Calu3 (cell line): ENCODE data around the gene SEPTIN5. TPM values are rescaled to one million over a fixed set of nuclear protein-coding genes. Genes with fewer than 3 reads are reported as not detected.

Experiments used
- BruUV-seq: library from RNA; stranded (reverse); fragments of 400-500 nt; replicated peaks from 2 replicates; lab custom pipeline; 2021; lab: Mats Ljungman, UMichigan
- CTCF ChIA-PET: fragments of 300-600 bp; sonication (Branson Sonifier 250); formaldehyde crosslinking; loops from one replicate; lab custom pipeline; 2022; ENCODE audit warnings: antibody characterized with exemption; lab: Charles Lee
- DNase-seq: peaks from one replicate; pipeline ENCODE4 v3.0.0; 2022
- H3K27ac Mint-ChIP-seq: one replicate; pipeline ENCODE4 v1.8.0; 2022; ENCODE audit warnings: mixed read lengths; ENCODE audit not compliant: unreplicated experiment
- H3K27me3 Mint-ChIP-seq: one replicate; pipeline ENCODE4 v1.8.0; 2022; ENCODE audit warnings: mixed read lengths; ENCODE audit not compliant: unreplicated experiment
- H3K36me3 Mint-ChIP-seq: one replicate; pipeline ENCODE4 v1.8.0; 2022; ENCODE audit warnings: mild to moderate bottlenecking, moderate library complexity, mixed read lengths; ENCODE audit not compliant: insufficient read depth, unreplicated experiment
- H3K4me1 Mint-ChIP-seq: one replicate; pipeline ENCODE4 v1.8.0; 2022; ENCODE audit warnings: mild to moderate bottlenecking, low read depth, mixed read lengths; ENCODE audit not compliant: unreplicated experiment
- H3K4me3 Mint-ChIP-seq: one replicate; pipeline ENCODE4 v1.8.0; 2022; ENCODE audit warnings: mild to moderate bottlenecking, low read depth, moderate library complexity, mixed read lengths; ENCODE audit not compliant: unreplicated experiment
- H3K9me3 Mint-ChIP-seq: one replicate; pipeline ENCODE4 v1.8.0; 2022; ENCODE audit warnings: low read depth, mixed read lengths; ENCODE audit not compliant: unreplicated experiment
- intact Hi-C: fragments of 100-400 bp; cut with micrococcal nuclease; formaldehyde crosslinking; loops from one replicate; pipeline ENCODE4 v1.10.0; 2022; ENCODE audit not compliant: unreplicated experiment
- total RNA-seq: library from RNA; stranded (reverse); gene quantifications from 2 replicates; pipeline ENCODE4 v1.2.3, GENCODE V29; 2022
- TF ChIP-seq, protein P1 (sequence below): fragments of 200-600 bp; IDR thresholded peaks from one replicate; pipeline ENCODE4 v1.8.0; 2022; ENCODE audit warnings: antibody characterized with exemption; ENCODE audit not compliant: unreplicated experiment

Gene SEPTIN5
- total RNA-seq, 1 experiment from 2014 or later, result 3.3 TPM

- Mint-ChIP-seq H3K4me3 (peak overlapping the region; percentile 52), H3K27me3 (peaks cover 33% of the 10 kb centered on the region), H3K27ac (peak overlapping the region; percentile 39), H3K4me1 (peaks cover 26% of the 10 kb centered on the region), H3K36me3 (no peaks in the 10 kb centered on the region), H3K9me3 (no peaks in the 10 kb centered on the region)
- BruUV-seq, result no TSS peak
- CTCF ChIA-PET, result interaction anchor here (0.5 to 1.3 kb wide), 5 partner anchors 12 to 62 kb away, joined by 3 to 7 read pairs (median 4); no protein-coding TSS in a partner anchor
- TF ChIP-seq, protein P1, sequence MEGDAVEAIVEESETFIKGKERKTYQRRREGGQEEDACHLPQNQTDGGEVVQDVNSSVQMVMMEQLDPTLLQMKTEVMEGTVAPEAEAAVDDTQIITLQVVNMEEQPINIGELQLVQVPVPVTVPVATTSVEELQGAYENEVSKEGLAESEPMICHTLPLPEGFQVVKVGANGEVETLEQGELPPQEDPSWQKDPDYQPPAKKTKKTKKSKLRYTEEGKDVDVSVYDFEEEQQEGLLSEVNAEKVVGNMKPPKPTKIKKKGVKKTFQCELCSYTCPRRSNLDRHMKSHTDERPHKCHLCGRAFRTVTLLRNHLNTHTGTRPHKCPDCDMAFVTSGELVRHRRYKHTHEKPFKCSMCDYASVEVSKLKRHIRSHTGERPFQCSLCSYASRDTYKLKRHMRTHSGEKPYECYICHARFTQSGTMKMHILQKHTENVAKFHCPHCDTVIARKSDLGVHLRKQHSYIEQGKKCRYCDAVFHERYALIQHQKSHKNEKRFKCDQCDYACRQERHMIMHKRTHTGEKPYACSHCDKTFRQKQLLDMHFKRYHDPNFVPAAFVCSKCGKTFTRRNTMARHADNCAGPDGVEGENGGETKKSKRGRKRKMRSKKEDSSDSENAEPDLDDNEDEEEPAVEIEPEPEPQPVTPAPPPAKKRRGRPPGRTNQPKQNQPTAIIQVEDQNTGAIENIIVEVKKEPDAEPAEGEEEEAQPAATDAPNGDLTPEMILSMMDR, result no peak
- peak; percentile 55 for DNase-seq
- intact Hi-C loops, result no loop called here
These were observed 22.5 kb upstream of the SEPTIN5 start for GRCh38 chr22:19691721-19692341.

DNA sequence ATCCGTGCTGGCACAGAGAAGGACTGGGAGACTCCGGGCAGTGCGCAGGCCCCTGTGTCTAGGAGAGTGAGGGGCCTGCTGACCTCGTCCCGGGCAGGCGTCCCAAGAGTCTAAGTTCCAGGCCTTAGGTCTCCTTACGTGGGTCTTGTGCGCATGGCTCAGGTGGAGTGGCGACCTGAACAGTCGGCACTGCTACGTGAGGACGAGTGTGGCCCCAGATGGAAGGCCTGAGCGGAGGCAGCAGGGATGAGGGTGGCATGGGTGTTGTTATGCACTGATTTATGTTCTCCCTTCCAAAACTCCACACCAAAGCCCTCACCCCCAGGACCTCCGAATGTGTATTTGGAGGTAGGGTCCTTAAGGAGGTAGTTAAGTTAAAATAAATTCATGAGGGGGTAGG lies 20.7 kb upstream of the SEPTIN5 start:
- no peak for DNase-seq
- CTCF ChIA-PET, result no interaction called here
- Mint-ChIP-seq H3K4me3 (no peak overlapping the region), H3K27me3 (peaks cover 16% of the 10 kb centered on the region), H3K9me3 (no peaks in the 10 kb centered on the region), H3K36me3 (no peaks in the 10 kb centered on the region), H3K27ac (no peak overlapping the region), H3K4me1 (peaks cover 14% of the 10 kb centered on the region)
- TF ChIP-seq, protein P1, result no peak
- intact Hi-C loops, result no loop called here
- no TSS peak for BruUV-seq

DNA sequence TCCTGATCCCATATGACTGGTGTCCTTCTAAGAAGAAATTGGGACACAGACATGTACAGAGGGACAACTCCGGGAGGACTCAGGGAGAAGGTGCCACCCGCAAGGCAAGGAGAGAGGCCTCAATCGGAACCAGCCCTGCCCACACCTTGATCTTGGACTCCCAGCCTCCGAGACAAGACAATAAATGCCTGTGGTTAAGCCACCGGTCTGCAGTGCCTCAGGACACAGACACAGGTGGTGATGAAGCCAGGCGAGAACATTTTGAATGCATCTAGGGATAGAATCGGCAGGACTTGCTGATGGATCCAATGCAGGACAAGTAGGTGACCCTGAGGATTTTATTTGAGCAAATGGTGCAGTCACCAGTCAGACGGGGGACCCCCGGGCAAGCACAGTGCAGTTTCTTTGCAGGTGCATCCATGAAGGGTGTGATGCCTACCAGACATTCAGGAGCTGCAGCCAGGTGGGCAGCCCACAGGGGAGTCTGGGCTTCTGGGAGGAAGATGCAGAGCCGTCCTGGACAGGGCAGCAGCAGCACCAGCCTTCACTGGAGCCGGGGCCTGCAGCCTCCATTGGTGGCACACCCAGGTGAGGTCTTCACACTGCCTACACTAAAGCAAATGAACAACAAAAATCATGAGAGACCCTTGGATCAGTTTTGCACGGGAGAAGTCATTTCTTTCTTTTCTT lies 20.2 kb upstream of the SEPTIN5 start:
- intact Hi-C loops, result no loop called here
- H3K27ac Mint-ChIP-seq, result no peak overlapping the region
- TF ChIP-seq, protein P1, result no peak
- BruUV-seq, result no TSS peak
- H3K36me3 Mint-ChIP-seq, result no peaks in the 10 kb centered on the region
- peaks cover 10% of the 10 kb centered on the region for H3K27me3 Mint-ChIP-seq
- H3K4me1 Mint-ChIP-seq, result peaks cover 13% of the 10 kb centered on the region
- no peaks in the 10 kb centered on the region for H3K9me3 Mint-ChIP-seq
- no peak overlapping the region for H3K4me3 Mint-ChIP-seq
- DNase-seq, result no peak
- CTCF ChIA-PET, result no interaction called here

DNA sequence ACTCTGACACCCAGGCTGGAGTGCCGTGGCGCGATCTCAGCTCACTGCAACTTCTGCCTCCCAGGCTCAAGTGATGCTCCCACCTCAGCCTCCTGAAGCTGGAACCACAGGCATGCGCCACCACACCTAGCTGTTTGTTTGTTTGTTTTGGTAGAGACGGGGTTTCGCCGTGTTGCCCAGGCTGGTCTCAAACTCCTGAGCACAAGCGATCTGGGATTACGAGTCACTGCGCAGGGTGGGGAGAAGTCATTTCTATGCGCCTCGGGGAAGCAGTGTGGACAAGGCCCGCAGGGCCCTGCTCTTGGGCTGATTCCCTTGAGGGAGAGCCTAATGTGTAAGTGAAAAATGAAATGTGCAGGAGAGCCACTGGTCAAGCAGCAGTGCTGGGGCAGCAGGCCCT lies 19.6 kb upstream of the SEPTIN5 start:
- H3K9me3 Mint-ChIP-seq, result no peaks in the 10 kb centered on the region
- H3K36me3 Mint-ChIP-seq, result no peaks in the 10 kb centered on the region
- BruUV-seq, result no TSS peak
- peaks cover 13% of the 10 kb centered on the region for H3K4me1 Mint-ChIP-seq
- no peak overlapping the region for H3K27ac Mint-ChIP-seq
- intact Hi-C loops, result no loop called here
- TF ChIP-seq, protein P1, result no peak
- no peak for DNase-seq
- CTCF ChIA-PET, result no interaction called here
- H3K4me3 Mint-ChIP-seq, result no peak overlapping the region
- peaks cover 5% of the 10 kb centered on the region for H3K27me3 Mint-ChIP-seq
